GM23248 (cell line): Measurements from ENCODE around the gene EP400.

Source experiments
- EZH2 ChIP-seq: fragments of 200-600 bp; sonication (generic); IDR thresholded peaks from 2 replicates; pipeline ENCODE4 v1.6.1; 2018; ENCODE audit warnings: antibody characterized with exemption, mild to moderate bottlenecking; ENCODE audit not compliant: insufficient read depth, poor library complexity, severe bottlenecking
- EZH2phosphoT487 ChIP-seq: fragments of 200-600 bp; sonication (generic); IDR thresholded peaks from 2 replicates; pipeline ENCODE4 v1.6.1; 2018; ENCODE audit warnings: antibody characterized with exemption, moderate library complexity, mild to moderate bottlenecking, low read depth; ENCODE audit not compliant: insufficient read depth

- TF ChIP-seq EZH2 (no peak), EZH2phosphoT487 (no peak)
These were observed 11.7 kb upstream of the EP400 start for GRCh38 chr12:131938082-131938481.
